GM19023 (cell line): ENCODE data around the gene SCN9A.
A peak's percentile ranks its signal among the peaks of the same experiment; 100 is the strongest.
"Not testable (repeated sequence)": the region's sequence is repeated elsewhere in the genome, so short reads cannot be mapped to it uniquely, and the experiment has no call there.

Experiments used
- ATAC-seq: cut with Tn5 transposase; IDR thresholded peaks from one replicate; pipeline ENCODE4 v1.9.1; 2021; ENCODE audit warnings: mild to moderate bottlenecking, moderate library complexity; ENCODE audit not compliant: unreplicated experiment

The SCN9A gene

DNA sequence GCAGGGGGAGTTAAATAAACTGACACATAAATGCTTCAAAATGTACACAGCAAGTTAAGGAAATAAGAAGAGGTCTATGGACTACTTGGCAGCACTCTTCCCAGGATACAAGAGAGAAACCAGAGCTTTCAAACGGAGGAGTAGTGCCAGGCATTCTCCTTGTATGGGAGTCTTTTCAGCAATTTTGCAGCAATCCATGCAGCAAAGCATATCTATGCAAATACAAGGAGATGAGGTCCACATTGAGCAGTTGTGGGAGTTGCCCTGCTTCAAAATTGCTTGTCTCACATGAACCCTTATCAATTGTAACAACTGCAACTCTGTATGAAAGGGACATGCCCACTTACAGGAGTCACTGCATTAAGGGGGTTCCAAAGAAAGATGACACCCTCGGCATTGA lies 37.8 kb downstream of the SCN9A start:
- ATAC-seq, result no peak

- ATAC-seq, result no peak
Measured at GRCh38 chr2:166335284-166335683, 40.5 kb downstream of the SCN9A start.

DNA sequence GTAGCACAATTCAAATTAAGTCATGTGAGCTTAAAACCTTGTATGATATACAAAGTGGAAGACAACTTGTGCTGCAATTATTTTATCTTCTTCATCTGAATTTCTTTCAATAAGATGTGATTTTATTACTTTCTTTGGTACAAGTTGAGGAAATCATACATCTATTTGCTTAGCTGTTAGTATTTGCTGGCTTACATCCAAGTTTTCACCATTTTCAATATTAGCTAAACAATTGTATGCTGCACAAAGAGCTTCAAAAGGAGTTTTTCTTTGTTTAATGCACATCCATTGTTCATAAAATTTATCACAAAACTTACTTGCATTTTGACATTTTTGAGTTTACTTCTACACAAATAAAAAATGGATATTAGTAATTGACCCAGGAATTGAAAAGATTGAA lies 40.9 kb downstream of the SCN9A start:
- no peak for ATAC-seq

- ATAC-seq, result no peak
Measured at GRCh38 chr2:166333801-166334200, 41.9 kb downstream of the SCN9A start.

GRCh38 chr2:166332106-166332505 lies 43.6 kb downstream of the SCN9A start:
- no peak for ATAC-seq

DNA sequence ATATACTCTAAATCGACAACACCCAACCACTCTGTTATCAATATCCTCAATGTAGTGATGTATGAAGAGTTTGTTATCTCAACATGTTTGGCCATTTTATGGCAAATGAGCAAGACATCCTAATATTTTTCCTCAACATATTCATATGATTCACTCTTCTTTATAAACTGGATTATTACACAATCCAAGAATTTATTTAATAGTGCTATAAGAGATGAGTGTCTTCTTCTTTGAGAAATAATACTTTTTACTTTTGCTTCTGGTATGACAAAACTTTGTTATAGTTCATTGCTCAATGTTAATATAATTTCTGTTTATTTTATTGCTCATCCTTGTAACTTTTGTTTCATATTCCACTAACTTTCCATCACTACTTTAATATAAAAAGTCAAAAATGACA lies 44.3 kb downstream of the SCN9A start:
- ATAC-seq, result no peak

DNA sequence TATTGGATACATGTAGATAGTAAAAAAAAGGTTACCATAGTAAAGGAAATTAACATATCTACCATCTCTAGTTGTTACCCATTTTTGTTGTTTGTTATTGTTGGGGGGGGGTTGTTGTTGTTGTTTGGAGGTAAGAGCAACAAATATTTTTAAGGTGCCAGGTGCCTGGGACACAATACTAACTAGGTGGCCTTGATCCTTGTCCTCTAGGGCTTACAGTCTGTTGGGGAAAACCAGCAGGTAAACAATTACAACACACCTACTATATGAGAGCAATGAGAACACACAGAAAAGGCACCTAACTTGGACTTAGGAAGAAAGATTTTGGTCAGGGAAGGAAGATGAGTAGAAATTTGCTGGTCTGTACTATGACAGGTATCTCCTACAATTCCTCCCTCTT lies 46.3 kb downstream of the SCN9A start:
- no peak for ATAC-seq

DNA sequence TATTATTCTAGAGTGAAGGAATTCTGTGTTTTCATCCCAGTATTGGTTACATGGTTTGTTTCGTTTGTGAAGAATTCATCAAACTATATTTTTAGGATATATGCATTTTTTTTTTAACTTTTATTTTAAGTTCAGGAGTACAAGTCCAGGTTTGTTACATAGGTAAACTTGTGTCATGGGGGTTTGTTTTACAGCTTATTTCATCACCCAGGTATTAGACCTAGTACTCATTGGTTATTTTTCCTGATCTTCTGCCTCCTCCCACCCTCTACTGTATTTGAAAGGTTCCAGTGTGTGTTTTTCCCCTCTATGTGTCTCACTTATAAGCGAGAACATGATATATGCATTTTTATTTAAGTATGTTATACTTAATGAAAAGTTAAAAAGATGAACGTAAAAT lies 47.6 kb downstream of the SCN9A start:
- no peak for ATAC-seq

- no peak for ATAC-seq
Measured at GRCh38 chr2:166321076-166321475, 54.7 kb downstream of the SCN9A start.

GRCh38 chr2:166314022-166314759 lies 61.6 kb downstream of the SCN9A start:
- no peak for ATAC-seq

DNA sequence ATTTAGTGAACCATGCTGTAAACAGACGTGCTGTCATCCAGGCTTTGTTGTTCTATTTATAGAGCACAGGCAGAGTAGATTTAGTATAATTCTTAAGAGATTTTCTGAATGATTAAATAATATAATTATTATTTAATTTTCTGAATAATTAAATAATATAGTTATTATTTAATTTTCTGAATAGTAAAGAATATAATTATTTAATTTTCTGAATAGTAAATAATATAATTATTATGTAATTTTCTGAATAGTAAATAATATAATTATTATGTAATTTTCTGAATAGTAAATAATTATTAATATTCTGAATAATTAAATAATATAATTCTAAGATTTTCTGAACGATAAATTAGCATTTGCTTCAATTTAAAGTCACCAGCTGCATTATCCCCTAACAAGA lies 62.9 kb downstream of the SCN9A start:
- ATAC-seq, result not testable (repeated sequence)

- no peak for ATAC-seq
Measured at GRCh38 chr2:166307326-166307725, 68.4 kb downstream of the SCN9A start.

GRCh38 chr2:166304656-166305055 lies 71.1 kb downstream of the SCN9A start:
- ATAC-seq, result no peak

DNA sequence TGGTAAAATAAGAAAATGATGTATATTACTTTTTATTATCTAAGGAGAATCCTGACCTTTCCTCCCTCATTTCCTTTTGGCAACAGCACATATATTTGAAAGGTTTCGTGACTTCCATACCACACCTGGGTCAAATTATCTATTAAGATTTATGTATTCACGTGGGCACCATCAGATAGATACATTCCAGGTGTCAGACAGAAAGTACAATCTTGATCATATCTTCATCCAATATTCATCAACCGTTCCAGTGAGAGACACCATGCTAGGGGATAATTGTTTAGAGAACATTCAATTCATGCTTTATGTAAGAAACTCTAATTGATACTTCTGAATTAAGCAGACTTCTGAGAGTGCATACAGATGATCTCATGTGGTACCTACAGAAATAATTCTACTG lies 73.7 kb downstream of the SCN9A start:
- no peak for ATAC-seq

DNA sequence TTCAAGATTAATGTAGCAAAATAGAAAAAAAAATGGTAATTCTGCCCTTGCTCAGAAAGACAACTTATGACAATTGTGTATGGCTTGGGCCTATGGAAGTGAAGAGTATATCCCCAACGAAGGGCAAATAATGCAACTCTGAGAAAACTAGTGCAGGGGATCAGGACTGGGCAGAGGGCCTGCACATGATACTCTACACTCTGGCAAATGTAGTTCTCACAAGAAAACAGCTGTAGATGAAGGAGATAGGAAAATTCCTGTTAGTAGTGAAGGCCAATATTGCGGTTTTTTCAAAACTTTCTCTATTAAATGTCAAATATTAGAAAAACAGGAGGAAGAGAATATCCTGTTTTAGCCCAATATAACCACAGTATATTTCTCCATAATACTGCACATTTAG lies 77.8 kb downstream of the SCN9A start:
- no peak for ATAC-seq

DNA sequence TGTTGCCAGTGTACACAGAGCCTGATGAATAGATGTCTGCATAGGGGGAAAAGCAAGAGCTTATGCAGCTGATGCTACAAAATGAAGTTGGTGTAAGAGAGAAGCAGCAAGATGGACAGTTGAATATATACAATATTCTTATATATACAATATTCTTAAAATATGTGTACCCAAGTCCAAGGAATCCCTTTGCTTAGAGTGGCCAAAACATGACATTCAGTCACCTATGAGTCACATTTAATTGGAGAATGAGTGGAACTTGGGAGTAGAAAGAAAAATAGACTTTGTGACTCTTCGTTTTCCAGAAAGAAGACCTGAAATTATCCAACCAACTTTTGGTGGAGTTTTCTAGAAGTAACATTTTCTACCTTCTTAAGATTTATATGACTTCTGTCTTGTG lies 81.8 kb downstream of the SCN9A start:
- no peak for ATAC-seq

- no peak for ATAC-seq
Measured at GRCh38 chr2:166285215-166285614, 90.5 kb downstream of the SCN9A start.

DNA sequence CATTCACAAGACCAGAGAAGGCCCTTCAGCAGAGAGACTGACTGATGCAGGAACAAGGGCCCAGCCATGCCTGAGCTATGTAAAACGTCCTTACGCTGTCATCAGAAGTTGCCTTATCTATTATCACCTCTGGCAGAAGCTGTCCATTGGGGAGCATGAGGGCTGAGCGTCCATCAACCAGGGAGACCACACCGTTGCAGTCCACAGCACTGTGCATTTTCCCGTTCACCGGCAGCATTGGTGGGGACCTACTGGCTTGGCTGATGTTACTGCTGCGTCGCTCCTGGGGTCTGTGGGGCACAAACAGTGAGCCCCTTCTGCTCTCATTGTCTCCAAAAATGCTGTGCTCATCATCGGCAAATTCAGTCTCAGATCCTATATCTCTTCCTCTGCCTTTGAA lies 91.4 kb downstream of the SCN9A start:
- no peak for ATAC-seq

GRCh38 chr2:166282154-166282553 lies 93.6 kb downstream of the SCN9A start:
- peak; percentile 81 for ATAC-seq

DNA sequence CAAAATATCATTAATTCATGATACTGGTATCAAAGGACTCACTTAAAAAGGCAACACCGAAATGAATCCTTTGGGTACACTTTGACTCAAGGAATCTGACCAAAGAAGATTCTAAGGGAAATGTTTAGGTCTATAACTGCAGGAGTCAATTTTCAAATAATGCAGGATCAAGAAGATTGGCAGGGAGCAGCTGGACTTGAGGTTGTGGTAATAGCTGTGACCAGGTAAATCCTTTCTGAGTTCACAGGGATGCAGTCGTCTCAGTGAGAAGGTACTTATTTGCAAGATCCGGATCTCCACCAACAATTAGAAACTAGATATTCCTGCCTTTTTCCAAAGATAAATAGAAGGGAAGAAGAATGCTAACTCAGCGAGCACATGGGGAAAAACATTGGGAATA lies 96.9 kb downstream of the SCN9A start:
- ATAC-seq, result no peak

DNA sequence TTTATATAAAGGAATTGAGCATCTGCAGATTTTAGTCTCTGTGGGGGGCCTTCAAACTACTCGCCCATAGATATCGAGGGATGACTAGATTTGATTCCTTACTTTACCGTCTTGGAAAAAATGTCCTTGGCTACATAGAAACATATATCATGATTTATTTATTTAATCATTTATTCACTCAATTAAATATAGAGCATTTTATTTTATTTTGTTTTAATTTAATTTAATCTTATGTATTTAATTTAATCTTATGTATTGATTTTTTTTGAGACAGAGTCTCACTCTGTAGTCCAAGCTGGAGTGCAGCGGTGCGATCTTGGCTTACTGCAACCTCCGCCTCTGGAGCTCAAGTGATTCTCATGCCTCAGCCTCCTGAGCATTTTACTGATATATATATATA lies 105.4 kb downstream of the SCN9A start:
- ATAC-seq, result no peak

DNA sequence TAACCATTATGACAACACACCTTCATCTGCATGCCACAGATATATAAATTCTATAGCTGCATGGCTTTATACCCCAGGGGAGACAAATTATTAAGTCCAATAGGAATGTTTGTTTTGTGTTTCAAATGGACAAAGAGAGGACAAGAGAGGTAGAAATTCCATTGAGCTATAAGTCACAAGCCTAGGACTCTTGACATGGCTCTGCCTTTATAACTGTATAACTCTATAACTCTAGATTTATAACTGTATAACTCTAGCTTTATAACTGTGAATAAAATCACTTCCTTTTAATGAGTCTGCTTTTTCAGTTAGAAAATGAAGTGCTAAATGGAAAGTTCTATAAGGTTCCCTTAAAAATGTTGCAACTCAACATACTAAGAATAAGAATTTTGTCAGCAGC lies 106.4 kb downstream of the SCN9A start:
- ATAC-seq, result no peak

- ATAC-seq, result no peak
Measured at GRCh38 chr2:166257859-166258258, 117.9 kb downstream of the SCN9A start.
